ENCODE data around the gene ROBO1.

GRCh38 chr3:79767905-79768267 is at the start of gene ROBO1:
- TF ChIP-seq SUZ12 (IDR thresholded peaks at IDR 0.05) (no peak), ARNT (IDR thresholded peaks at IDR 0.05) (no peak), L3MBTL2 (conservative IDR thresholded peaks at IDR 0.05) (peak; percentile 60), BHLHE40 (IDR thresholded peaks at IDR 0.05; ENCODE audit: borderline replicate concordance) (no peak), SP1 (IDR thresholded peaks at IDR 0.05) (no peak), FOXK2 (IDR thresholded peaks at IDR 0.05) (no peak), PKNOX1 (IDR thresholded peaks at IDR 0.05) (peak; percentile 13; the same call in 1 of the 2 replicates), HDGF (IDR thresholded peaks at IDR 0.05; ENCODE audit: borderline replicate concordance) (no peak), FOXM1 (IDR thresholded peaks at IDR 0.05; ENCODE audit: borderline replicate concordance) (0 out of 2 replicates have a peak, but pooled peaks have one; percentile 40), FOXA1 (IDR thresholded peaks at IDR 0.05) (no peak), ELF4 (IDR thresholded peaks at IDR 0.05) (no peak)
